Measurements from ENCODE around the gene MEX3B. TPM values are rescaled to one million over a fixed set of nuclear protein-coding genes. Genes with fewer than 3 reads are reported as not detected.
"Not testable (repeated sequence)": the region's sequence is repeated elsewhere in the genome, so short reads cannot be mapped to it uniquely, and the experiment has no call there.

The MEX3B gene
- total and polyA plus RNA-seq, 8 donors = 2.5 to 14.0 (median 8.4) TPM

DNA sequence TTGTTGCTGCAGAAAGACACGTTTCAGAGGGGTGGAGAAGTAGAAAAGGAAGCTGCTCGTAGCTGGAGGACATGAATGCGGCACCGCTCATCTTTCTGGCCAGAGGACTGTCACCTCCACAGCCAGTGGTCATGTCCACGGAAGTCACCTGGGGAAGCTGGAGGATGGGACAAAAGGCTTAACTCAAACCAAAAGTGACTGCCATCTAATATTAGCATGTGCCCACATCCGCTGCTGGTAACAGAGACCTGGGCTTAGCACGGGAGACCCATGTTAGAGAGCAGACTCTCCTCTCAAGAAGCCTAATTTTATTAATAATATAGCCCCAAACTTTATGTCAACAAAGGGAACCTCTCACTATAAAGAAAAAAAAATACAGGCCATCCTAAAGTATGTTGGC is 5.9 kb downstream of the MEX3B start:
- Histone ChIP-seq H3K4me1 (peaks cover 0 to 13% of the 10 kb centered on the region in 2 donors), H3K4me3 (no peak overlapping the region), H3K9me3 (no peaks in the 10 kb centered on the region), H3K27me3 (peaks cover 0 to 20% of the 10 kb centered on the region in 2 donors), H3K27ac (no peak overlapping the region), H3K36me3 (peaks cover 0 to 4% of the 10 kb centered on the region in 2 donors)
- TF ChIP-seq, protein P1, sequence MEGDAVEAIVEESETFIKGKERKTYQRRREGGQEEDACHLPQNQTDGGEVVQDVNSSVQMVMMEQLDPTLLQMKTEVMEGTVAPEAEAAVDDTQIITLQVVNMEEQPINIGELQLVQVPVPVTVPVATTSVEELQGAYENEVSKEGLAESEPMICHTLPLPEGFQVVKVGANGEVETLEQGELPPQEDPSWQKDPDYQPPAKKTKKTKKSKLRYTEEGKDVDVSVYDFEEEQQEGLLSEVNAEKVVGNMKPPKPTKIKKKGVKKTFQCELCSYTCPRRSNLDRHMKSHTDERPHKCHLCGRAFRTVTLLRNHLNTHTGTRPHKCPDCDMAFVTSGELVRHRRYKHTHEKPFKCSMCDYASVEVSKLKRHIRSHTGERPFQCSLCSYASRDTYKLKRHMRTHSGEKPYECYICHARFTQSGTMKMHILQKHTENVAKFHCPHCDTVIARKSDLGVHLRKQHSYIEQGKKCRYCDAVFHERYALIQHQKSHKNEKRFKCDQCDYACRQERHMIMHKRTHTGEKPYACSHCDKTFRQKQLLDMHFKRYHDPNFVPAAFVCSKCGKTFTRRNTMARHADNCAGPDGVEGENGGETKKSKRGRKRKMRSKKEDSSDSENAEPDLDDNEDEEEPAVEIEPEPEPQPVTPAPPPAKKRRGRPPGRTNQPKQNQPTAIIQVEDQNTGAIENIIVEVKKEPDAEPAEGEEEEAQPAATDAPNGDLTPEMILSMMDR (IDR thresholded peaks at IDR 0.05) = no peak
- intact Hi-C loops (cut with DNase I) = no loop called here
- DNase-seq = no peak
- ATAC-seq = no peak

DNA sequence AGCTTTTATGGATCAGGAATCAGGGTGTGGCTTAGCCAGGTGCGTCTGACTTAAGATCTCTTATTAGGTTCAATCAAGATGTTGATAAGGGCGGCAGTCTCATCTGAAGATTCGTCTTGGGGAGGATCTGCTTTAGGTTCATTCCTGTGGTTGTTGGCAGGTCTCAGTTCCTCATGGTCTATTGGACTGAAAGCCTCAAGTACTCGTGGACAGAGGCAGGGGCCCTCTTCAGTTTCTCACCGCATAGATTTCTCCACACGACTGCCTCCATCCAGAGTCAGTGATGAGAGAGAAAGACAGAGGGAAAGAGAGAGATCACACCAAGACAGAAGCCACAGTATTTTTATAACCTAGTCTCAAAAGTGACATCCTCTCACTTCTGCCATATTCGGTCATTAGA is 9.4 kb downstream of the MEX3B start:
- Histone ChIP-seq H3K4me1 (no peaks in the 10 kb centered on the region), H3K27me3 (no peaks in the 10 kb centered on the region), H3K9me3 (no peaks in the 10 kb centered on the region), H3K36me3 (no peaks in the 10 kb centered on the region), H3K27ac (no peak overlapping the region), H3K4me3 (no peak overlapping the region)
- ATAC-seq (no peak), DNase-seq (no peak)
- intact Hi-C loops (cut with DNase I) = no loop called here
- TF ChIP-seq, protein P1 (IDR thresholded peaks at IDR 0.05) = no peak

DNA sequence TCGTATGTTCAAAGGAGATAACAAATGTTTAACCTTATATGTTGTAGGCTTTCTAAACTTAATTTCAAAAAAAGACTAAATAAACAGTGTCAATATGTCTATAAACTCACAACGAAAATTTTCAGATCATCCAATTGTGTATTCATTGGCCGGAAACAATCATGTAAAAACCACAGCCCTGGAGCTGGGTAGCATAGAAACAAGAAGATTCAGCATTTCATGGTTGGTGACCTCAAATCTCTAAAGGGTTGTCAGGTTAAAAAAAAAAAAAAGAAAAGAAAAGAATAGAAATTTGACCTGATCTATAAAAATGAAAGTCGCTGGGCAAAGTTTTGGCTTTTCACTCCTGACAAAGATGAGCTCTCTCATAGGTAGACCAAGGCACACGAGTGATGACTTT is 13.9 kb downstream of the MEX3B start:
- Histone ChIP-seq H3K27me3 (no peaks in the 10 kb centered on the region), H3K9me3 (no peaks in the 10 kb centered on the region), H3K4me1 (no peaks in the 10 kb centered on the region), H3K36me3 (no peaks in the 10 kb centered on the region), H3K27ac (no peak overlapping the region), H3K4me3 (no peak overlapping the region)
- intact Hi-C loops (cut with DNase I) = no loop called here
- ATAC-seq (no peak), DNase-seq (no peak)
- TF ChIP-seq, protein P1 (IDR thresholded peaks at IDR 0.05) = no peak

DNA sequence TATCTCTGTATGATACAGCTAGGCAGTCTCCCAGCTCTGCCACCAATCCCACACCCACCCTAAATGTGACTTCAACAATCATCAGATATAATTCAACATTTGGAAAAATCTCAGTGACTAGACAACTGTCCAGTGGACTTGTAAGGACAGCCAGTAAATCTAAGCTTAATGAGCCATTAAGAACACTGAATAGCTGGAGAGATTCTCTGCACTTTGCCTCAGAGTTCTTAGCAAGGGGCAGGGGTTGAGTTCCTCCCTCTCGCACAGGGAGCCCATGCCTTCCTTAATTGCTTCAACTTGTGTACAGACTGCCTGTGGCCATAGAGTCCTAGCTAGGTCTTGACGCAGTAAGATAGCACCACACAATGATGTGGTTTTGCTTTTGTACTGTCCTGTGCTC is 15.6 kb downstream of the MEX3B start:
- ATAC-seq = no peak
- Histone ChIP-seq H3K36me3 (no peaks in the 10 kb centered on the region), H3K4me1 (no peaks in the 10 kb centered on the region), H3K27ac (no peak overlapping the region), H3K4me3 (no peak overlapping the region), H3K27me3 (no peaks in the 10 kb centered on the region), H3K9me3 (no peaks in the 10 kb centered on the region)
- no peak for DNase-seq
- TF ChIP-seq, protein P1 (IDR thresholded peaks at IDR 0.05) = no peak
- intact Hi-C loops (cut with DNase I) = no loop called here

DNA sequence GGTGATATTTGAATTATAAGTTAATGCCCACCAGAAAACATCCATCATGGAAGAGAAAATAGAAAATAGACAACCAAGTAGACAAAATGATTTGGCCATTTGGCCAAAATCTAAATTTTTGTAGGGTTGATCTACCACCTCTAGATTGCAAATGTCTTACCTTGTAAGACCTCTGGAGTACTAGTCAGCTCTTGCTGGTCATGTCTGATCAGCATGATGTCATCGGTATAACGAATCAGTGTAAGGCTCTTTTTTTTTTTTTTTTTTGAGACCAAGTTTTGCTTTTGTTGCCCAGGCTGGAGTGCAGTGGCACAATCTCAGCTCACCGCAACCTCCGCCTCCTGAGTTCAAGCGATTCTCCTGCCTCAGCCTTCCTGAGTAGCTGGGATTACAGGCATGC is 17.7 kb downstream of the MEX3B start:
- ATAC-seq; intact Hi-C loops (cut with DNase I); DNase-seq: not testable (repeated sequence)

DNA sequence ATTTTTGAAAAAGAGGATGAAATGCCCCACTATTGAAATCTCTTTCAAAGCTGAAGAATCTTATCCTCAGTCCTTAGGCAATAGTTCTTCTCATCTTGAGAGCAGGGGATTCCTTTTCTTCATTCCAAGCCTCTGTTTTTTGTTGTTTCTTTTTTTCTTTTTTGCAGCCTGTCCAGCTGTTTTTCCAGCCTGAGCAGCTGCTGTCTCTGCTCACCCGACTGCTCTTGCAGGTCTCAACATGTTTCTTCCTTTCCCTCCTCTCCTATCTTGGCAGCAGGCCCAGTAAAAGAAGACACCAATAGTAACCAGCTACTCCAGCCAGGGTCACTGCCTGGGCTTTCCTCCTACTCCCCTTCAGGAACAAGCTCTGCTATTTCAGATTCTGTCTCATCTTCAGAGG is 23.8 kb downstream of the MEX3B start:
- no peaks in the 10 kb centered on the region for H3K4me1 ChIP-seq
- DNase-seq (peak in 2 of 4 donors; percentile 12 to 53), ATAC-seq (no peak)
- H3K36me3 ChIP-seq = no peaks in the 10 kb centered on the region
- no peaks in the 10 kb centered on the region for H3K27me3 ChIP-seq
- no peaks in the 10 kb centered on the region for H3K9me3 ChIP-seq
- intact Hi-C loops (cut with DNase I) = no loop called here
- no peak overlapping the region for H3K27ac ChIP-seq
- H3K4me3 ChIP-seq = no peak overlapping the region
- TF ChIP-seq, protein P1 (IDR thresholded peaks at IDR 0.05) = no peak

More for the DNA sequence above, 17.7 kb downstream of the MEX3B start:
- not testable (repeated sequence) for H3K4me1 ChIP-seq, H3K4me3 ChIP-seq, H3K27ac ChIP-seq, H3K27me3 ChIP-seq, H3K9me3 ChIP-seq, H3K36me3 ChIP-seq

Measured in left lung (tissue), 10 donors.